Nucleus accumbens (tissue), 56 donors: ENCODE results near the gene WDR55.
"Not testable (repeated sequence)": the region's sequence is repeated elsewhere in the genome, so short reads cannot be mapped to it uniquely, and the experiment has no call there.

ENCODE experiments used
- DNase-seq, 56 donors: peaks; one replicate each; lab custom pipeline; 2025; lab: John Stamatoyannopoulos, UW

WDR55 gene

GRCh38 chr5:140700177-140701144, 35.8 kb downstream of the WDR55 start, which contains the start of gene ZMAT2:
Gene ZMAT2 (plus strand): TSS chr5:140700447. CDS start chr5:140700461, 14 bp downstream.
- DNase-seq: peak; percentile 69 to 98 (median 92)

GRCh38 chr5:140707812-140708211, 43.1 kb downstream of the WDR55 start:
- DNase-seq: no peak

GRCh38 chr5:140708787-140709186, 44.1 kb downstream of the WDR55 start:
- not testable (repeated sequence) for DNase-seq

GRCh38 chr5:140710899-140711552, 46.3 kb downstream of the WDR55 start:
- peak in 52 of 56 donors; percentile 8 to 94 (median 50) for DNase-seq

- DNase-seq: no peak
Measured at GRCh38 chr5:140711794-140712193, 47.1 kb downstream of the WDR55 start.

GRCh38 chr5:140713562-140714094, 48.9 kb downstream of the WDR55 start:
- no peak for DNase-seq

- DNase-seq: not testable (repeated sequence)
Measured at GRCh38 chr5:140716238-140716637, 51.5 kb downstream of the WDR55 start.

- DNase-seq: no peak
Measured at GRCh38 chr5:140718266-140718592, 53.5 kb downstream of the WDR55 start.

- not testable (repeated sequence) for DNase-seq
Measured at GRCh38 chr5:140720738-140721137, 56.0 kb downstream of the WDR55 start.

GRCh38 chr5:140721395-140721794, 56.7 kb downstream of the WDR55 start:
- DNase-seq: not testable (repeated sequence)
